Measurements from ENCODE around the gene MUC4. TPM values are rescaled to one million over a fixed set of nuclear protein-coding genes. Genes with fewer than 3 reads are reported as not detected.
"Not testable (repeated sequence)": the region's sequence is repeated elsewhere in the genome, so short reads cannot be mapped to it uniquely, and the experiment has no call there.

Gene MUC4
- total and polyA plus RNA-seq, 9 donors: 0.02 to 0.99 (median 0.31) TPM; not detected in 2

- H3K4me1 ChIP-seq (ENCODE audit: insufficient read depth): no peaks in the 10 kb centered on the region
- no peak overlapping the region for H3K27ac ChIP-seq
- H3K36me3 ChIP-seq: no peaks in the 10 kb centered on the region
- no peak for TF ChIP-seq POLR2A (IDR thresholded peaks at IDR 0.05)
- TF ChIP-seq CTCF (IDR thresholded peaks at IDR 0.05): peak in 1 of 3 donors; percentile 41
- no peak for TF ChIP-seq EP300 (IDR thresholded peaks at IDR 0.05)
- no peaks in the 10 kb centered on the region for H3K27me3 ChIP-seq
- no peak overlapping the region for H3K4me3 ChIP-seq
- WGBS, 3 donors: 20 to 29% (median 25%) methylated on average over 13 of the region's 13 CpGs
- no peaks in the 10 kb centered on the region for H3K9me3 ChIP-seq
- intact Hi-C loops (cut with DNase I): no loop called here
- DNase-seq: peak in 3 of 5 donors; percentile 41 to 66 (median 64)
Measured at GRCh38 chr3:195774917-195775316, 36.8 kb downstream of the MUC4 start.

DNA sequence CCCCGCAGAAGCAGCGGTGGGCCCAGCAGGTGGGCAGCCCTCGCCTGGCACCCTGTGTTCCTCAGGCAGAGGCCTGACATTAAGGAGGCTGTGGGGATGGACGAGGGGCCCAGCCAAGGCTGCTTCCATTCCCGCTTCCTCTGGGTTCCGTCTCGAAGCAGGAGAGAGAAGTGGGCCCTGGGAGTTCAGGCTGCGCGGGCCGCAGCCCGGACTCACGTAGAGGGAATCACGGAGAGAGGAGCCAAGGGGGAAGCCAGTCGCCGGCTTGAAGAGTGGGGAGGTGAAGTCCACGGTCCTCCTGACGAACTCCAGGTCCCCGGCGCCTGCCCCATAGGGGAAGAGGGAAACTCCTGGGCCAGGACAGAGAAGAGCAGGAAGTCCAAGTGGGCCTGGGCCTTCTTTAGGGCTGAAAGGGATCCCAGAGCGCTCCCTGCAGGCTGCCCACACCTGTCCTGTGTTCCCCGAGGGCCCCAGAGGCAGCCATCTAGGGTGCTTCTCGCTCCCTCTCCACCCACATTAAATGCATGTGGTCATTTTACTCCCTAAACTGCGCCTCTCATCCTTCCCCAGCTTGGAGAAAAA lies 37.7 kb downstream of the MUC4 start:
- no peak overlapping the region for H3K4me3 ChIP-seq
- no peaks in the 10 kb centered on the region for H3K9me3 ChIP-seq
- no peaks in the 10 kb centered on the region for H3K36me3 ChIP-seq
- H3K27me3 ChIP-seq: no peaks in the 10 kb centered on the region
- no peak for TF ChIP-seq POLR2A (IDR thresholded peaks at IDR 0.05)
- TF ChIP-seq CTCF (IDR thresholded peaks at IDR 0.05): no peak
- no peak for TF ChIP-seq EP300 (IDR thresholded peaks at IDR 0.05)
- no peaks in the 10 kb centered on the region for H3K4me1 ChIP-seq (ENCODE audit: insufficient read depth)
- no peak overlapping the region for H3K27ac ChIP-seq
- WGBS, 3 donors: 88 to 89% (median 89%) methylated on average over 23 of the region's 23 CpGs
- intact Hi-C loops (cut with DNase I): no loop called here
- peak in 1 of 5 donors; percentile 4 for DNase-seq

- H3K4me3 ChIP-seq: no peak overlapping the region
- H3K36me3 ChIP-seq: no peaks in the 10 kb centered on the region
- no peaks in the 10 kb centered on the region for H3K4me1 ChIP-seq (ENCODE audit: insufficient read depth)
- no peaks in the 10 kb centered on the region for H3K27me3 ChIP-seq
- TF ChIP-seq POLR2A (IDR thresholded peaks at IDR 0.05): no peak
- TF ChIP-seq EP300 (IDR thresholded peaks at IDR 0.05): no peak
- no peak for TF ChIP-seq CTCF (IDR thresholded peaks at IDR 0.05)
- no peak for DNase-seq
- 78 to 86% (median 84%) methylated on average over 14 of the region's 14 CpGs for WGBS, 3 donors
- H3K27ac ChIP-seq: no peak overlapping the region
- no peaks in the 10 kb centered on the region for H3K9me3 ChIP-seq
- intact Hi-C loops (cut with DNase I): no loop called here
Measured at GRCh38 chr3:195771646-195772300, 40.0 kb downstream of the MUC4 start.

DNA sequence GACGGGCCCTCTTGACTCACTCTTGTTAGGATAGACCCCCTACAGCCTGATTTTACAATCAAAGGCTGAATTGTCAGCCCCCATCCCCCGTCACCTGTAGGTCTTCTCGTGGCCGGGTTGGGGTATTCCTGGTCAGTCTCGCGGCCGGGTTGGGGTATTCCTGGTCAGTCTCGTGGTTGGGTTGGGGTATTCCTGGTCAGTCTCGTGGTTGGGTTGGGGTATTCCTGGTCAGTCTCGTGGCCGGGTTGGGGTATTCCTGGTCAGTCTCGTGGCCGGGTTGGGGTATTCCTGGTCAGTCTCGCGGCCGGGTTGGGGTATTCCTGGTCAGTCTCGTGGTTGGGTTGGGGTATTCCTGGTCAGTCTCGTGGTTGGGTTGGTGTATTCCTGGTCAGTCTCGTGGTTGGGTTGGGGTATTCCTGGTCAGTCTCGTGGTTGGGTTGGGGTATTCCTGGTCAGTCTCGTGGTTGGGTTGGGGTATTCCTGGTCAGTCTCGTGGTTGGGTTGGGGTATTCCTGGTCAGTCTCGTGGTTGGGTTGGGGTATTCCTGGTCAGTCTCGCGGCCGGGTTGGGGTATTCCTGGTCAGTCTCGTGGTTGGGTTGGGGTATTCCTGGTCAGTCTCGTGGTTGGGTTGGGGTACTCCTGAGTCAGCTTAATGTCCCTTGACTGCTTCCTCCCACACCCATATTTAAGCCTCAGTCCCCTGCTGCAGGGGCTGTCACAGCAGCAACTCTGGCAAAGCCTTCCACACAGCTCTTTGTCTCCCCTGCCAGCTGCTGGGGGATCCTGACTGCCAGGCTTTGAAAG lies 40.7 kb downstream of the MUC4 start:
- H3K36me3 ChIP-seq; H3K9me3 ChIP-seq; H3K4me1 ChIP-seq (ENCODE audit: insufficient read depth); H3K27me3 ChIP-seq; intact Hi-C loops (cut with DNase I); H3K27ac ChIP-seq; H3K4me3 ChIP-seq: not testable (repeated sequence)
- 92 to 94% (median 93%) methylated on average over 13 to 24 of the region's 28 CpGs for WGBS, 3 donors
- peak in 1 of 5 donors; percentile 7 for DNase-seq
